Stimulated activated CD8-positive, alpha-beta memory T cell treated with anti-CD3 and anti-CD28 coated beads, Interleukin-7, amount 100 ng/mL, for 48 hours (primary cell): ENCODE measurements around the gene SGPP1.
"Not testable (repeated sequence)": the region's sequence is repeated elsewhere in the genome, so short reads cannot be mapped to it uniquely, and the experiment has no call there.

ENCODE experiments used
- DNase-seq, 2 donors: peaks; one replicate each; pipeline ENCODE4 v3.0.0-alpha.2; 2020; ENCODE audit warnings: low read depth in 1 of 2; ENCODE audit errors: extremely low read depth in 1 of 2

Gene SGPP1

DNA sequence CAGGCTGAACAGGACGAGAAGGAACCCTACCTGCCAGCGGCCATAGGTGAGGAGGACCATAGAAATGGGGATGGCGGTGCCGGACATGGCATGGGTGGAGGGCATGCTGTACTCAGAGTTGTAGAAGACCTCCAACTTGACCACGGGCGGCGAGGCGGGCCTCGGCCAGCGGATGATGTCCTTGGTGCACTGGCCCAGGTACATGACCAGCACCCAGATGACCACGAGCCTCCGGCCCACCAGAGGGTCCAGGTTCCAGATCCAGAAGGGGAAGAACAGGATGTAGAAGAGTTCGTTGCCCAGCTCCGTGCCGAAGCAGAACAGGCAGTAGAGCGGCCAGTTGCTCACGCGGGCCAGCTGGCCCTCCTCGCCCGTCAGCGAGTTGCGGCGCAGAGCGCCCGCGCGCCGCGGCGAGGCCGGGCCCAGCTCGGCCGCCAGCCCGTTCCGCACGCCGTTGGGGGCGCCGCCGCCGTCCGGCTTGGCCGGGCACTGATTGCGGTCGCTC is 582 bp downstream of the SGPP1 start:
- no peak for DNase-seq

DNA sequence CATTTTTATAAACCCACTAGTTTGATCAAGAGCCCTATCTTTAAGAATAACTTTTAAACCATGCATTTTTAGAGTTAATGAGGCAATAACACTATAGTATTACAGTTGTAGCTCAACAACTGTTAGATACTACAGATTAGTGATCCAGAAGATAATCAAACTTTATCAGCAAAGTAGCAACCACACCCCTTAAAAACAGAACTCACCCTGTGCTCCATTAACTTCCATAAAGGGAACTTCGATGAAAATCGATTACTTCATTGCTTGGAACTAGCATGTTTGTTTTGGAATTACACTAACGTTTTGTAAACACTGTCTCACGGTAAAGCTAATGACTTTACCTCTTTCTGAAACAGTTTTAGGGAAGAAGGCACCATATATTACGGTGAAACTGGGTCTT is 1.4 kb downstream of the SGPP1 start:
- no peak for DNase-seq

DNA sequence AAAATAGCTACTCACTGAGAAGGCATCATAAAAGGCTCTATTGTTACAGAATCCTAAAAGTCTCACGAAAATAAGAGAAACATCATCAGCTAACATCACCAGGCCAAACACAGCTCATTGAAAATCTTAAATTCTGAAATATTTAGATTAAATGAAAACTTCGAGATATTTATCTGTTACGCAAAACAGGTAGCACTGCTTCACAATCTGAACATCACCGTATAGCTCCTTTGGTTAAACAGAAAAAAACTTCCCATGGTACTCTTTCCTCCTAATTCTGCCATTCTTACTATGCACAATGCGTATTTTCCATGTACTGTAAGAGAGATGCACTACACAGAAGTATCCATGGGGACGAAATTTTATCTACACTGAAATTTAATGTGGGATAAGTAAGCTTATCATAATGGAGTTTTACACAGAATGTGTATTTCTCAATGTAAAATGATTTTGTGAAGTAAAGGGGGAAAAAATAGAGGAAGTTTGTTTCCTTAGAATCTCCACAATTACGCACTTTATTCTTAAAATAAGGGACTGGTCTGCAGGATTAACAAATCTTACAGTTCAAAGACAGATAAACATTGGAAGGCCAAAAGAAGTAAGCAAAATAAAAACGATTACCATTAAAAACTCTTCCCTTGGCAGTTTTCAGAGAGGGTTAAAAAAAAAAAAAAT is 1.9 kb downstream of the SGPP1 start:
- DNase-seq: no peak

GRCh38 chr14:63717702-63718101 is 10.2 kb downstream of the SGPP1 start:
- DNase-seq: no peak

DNA sequence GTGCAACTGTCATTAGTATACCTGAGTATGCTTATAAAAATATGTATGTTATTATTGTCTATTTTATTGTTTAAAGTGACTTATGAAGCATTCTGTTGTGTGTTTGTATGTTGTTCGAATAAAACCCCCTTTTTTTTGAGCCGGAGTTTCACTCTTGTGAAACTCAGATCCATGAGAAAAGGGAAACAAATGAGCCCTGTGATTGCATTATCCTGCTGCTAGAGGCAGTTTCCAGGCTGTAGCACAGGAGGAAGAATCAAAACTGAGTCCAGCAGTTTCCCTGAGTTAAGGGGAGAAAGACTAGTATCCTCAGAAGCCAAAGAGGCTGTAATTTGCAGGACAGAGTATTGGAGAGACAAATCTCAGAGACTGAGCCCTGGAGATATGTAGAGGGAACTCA is 12.5 kb downstream of the SGPP1 start:
- DNase-seq: no peak

DNA sequence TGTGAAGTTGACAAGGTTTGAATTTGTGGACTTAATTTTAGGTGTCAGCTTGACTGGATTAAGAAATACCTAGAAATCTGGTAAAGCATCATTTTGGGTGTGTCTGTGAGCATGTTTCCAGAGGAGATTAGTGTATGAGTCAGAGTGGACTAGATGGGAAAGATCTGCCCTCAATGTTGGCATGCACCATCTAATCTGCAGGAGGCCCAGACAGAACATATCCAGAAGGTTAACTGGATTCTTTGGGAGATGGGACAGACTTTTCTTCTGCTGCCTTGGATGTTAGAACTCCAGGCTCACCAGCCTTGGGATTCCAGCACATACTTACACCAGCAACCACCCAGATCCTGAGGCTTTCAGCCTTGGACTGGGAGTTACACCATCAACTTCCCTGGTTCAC is 14.1 kb downstream of the SGPP1 start:
- DNase-seq: no peak

GRCh38 chr14:63713058-63713457 is 14.8 kb downstream of the SGPP1 start:
- no peak for DNase-seq

GRCh38 chr14:63712123-63712522 is 15.7 kb downstream of the SGPP1 start:
- no peak for DNase-seq

DNA sequence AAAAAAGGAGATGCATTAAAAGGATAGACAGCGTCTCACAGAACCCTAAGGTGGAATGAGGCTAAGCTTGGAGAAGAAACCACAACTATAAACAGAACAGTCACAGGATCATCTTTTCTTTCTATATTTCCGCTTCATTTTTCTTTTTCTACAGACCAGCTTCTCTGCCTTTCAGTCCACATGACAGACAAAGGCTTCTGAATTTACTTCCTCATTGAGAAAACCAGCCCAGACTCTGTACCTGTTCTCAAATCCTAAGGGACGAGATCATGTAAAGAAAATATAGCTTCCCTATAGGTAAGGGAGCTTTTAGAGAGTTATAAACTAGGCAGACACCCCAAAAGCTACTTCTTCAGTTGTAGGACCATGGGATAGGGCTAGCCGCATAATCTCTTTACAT is 17.4 kb downstream of the SGPP1 start:
- DNase-seq: no peak

DNA sequence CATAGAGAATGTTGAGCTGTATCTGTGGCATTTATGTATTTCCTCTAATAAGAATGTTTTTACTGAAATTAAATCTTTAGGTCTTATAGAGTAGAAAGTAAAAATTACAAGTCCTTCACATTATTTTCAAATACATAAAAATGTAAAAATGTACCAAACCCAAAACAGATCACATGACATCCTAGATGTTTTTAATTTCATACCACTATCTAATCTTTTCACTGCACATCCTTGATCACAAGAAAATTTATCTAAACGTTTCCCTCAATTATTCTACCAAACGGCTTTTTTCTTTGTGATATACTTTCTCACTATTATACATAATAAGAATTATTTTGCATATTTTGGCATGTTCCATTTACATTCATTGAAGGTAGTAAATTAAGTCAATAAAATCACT is 18.3 kb downstream of the SGPP1 start:
- no peak for DNase-seq

DNA sequence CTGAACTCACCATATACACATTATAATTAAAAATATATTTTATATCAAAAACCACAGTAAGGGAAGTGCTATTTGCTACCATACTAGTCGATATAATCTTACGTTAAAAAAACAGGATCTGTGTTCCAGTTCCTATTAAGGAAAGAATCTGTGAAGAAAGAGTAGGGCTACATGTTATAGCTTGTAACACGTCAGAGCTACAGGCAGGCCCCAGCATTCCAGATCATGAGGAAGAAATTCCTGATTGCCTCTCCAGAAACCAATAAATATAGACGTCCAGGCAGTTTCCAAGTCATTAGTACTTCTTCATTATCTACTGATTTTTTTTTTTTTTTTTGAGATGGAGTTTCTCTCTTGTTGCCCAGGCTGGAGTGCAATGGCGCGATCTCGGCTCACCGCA is 20.6 kb downstream of the SGPP1 start:
- DNase-seq: no peak

- no peak for DNase-seq
Measured at GRCh38 chr14:63705561-63706070, 22.2 kb downstream of the SGPP1 start.

DNA sequence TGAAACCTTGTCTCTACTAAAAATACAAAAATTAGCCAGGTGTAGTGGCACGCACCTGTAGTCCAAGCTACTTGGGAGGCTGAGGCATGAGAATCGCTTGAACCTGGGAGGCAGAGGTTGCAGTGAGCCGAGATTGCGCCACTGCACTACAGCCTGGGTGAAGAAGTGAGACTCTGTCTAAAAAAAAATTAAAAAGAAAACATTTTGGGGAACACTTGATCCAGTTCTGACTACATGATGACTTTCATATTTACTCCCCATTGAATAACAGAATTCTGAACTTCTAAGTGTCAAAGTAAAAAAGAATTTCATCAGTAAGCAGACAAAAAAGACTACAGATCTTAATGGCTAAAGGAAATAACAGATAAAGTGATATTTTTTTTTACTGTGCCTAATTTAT is 25.3 kb downstream of the SGPP1 start:
- DNase-seq: not testable (repeated sequence)

DNA sequence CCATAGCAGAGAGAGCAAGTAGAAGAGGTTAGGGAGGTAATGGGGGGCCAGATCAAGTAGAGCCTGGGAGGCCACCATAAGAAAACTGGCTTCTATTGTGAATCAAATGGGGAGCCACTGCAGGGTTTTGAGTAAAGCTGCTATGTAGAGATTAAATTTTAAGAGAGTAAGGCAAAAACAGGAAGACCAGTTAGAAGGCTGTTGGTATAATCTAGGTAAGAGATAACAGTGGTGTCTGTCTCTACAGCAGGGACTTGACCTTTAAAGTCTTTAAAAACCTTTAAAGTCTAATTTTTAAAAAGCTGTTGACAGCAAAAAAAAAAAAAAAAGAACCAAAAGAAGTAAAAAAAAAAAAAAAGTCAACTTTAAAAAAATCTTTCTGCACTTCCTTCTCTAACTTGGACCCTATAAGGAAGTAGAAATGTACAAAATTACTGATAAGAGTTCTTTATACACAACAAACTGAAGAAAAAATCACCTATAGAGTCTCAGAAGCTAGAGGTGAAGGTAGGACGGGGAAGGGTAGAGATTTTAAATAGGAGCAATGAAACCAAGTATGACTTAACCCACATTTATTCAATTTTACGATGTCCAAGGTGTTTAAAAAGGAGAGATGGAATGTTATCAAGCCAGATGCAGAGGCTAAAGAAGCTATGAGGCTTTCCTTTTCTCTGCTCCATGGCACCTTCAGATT is 26.1 kb downstream of the SGPP1 start:
- DNase-seq: no peak

GRCh38 chr14:63692310-63693020 is 35.4 kb downstream of the SGPP1 start:
- no peak for DNase-seq

GRCh38 chr14:63689132-63689531 is 38.7 kb downstream of the SGPP1 start:
- DNase-seq: no peak

DNA sequence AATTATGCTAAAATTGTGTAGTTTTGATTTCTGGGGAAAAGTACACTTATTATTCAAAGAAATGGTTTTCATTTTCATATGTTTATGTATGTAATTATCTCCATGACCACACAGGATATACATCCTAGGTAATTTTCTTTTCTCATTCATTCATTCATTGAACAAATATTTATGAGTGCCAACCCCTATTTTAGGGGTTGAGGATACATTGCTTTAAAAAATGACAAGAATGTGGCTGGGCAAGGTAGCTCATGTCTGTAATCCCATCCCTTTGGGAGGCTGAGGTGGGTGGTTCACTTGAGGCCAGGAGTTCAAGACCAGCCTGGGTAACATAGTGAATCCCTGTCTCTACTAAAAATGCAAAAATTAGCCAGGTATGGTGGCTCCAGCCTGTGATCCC is 40.9 kb downstream of the SGPP1 start:
- DNase-seq: no peak

GRCh38 chr14:63685401-63685800 is 42.5 kb downstream of the SGPP1 start:
- no peak for DNase-seq

GRCh38 chr14:63682727-63683593 is 44.9 kb downstream of the SGPP1 start:
- no peak for DNase-seq

- DNase-seq: no peak
Measured at GRCh38 chr14:63678536-63678935, 49.3 kb downstream of the SGPP1 start.

- no peak for DNase-seq
Measured at GRCh38 chr14:63677891-63678379, 49.9 kb downstream of the SGPP1 start.
